Measurements from ENCODE around the gene MEP1A.
"Not testable (repeated sequence)": the region's sequence is repeated elsewhere in the genome, so short reads cannot be mapped to it uniquely, and the experiment has no call there.

The MEP1A gene

GRCh38 chr6:46838033-46838432, 44.8 kb downstream of the MEP1A start:
- H3K36me3 ChIP-seq (replicated peaks in 1 of 2; ENCODE audit: control insufficient read depth in 2 of 2, insufficient read depth in 2 of 2, low read length in 2 of 2) = no peaks in the 10 kb centered on the region
- H3K9ac ChIP-seq (ENCODE audit: low read depth, low read length, poor library complexity) = no peak overlapping the region
- H3K4me1 ChIP-seq (ENCODE audit: control insufficient read depth in 2 of 2, insufficient read depth in 1 of 2, low read depth in 1 of 2, low read length in 2 of 2) = no peaks in the 10 kb centered on the region
- no CpG with 5 or more reads among the region's 2 CpGs for WGBS, 2 donors (ENCODE audit: extremely low coverage in 2 of 2, insufficient read length in 2 of 2, insufficient replicate concordance in 1 of 2)
- H3K4me2 ChIP-seq (ENCODE audit: insufficient read depth, low read length, poor library complexity, severe bottlenecking) = no peak overlapping the region
- H3K23ac ChIP-seq (ENCODE audit: low read depth, low read length, poor library complexity) = no peak overlapping the region
- no peak overlapping the region for H4K91ac ChIP-seq (ENCODE audit: low read depth, low read length, poor library complexity)
- H3K14ac ChIP-seq (ENCODE audit: low read length) = no peak overlapping the region
- H2BK5ac ChIP-seq (ENCODE audit: low read length) = no peak overlapping the region
- no peaks in the 10 kb centered on the region for H3K27me3 ChIP-seq (ENCODE audit: control insufficient read depth in 3 of 3, insufficient read depth in 3 of 3, low read depth in 1 of 3, low read length in 3 of 3)
- H2AK5ac ChIP-seq (ENCODE audit: low read depth, low read length) = no peak overlapping the region
- no peak overlapping the region for H2BK12ac ChIP-seq (ENCODE audit: low read length)
- H3K79me1 ChIP-seq (ENCODE audit: low read depth, low read length) = no peaks in the 10 kb centered on the region
- DNase-seq (ENCODE audit: low spot score) = no peak
- H4K8ac ChIP-seq (ENCODE audit: low read depth, low read length) = no peak overlapping the region
- H2BK120ac ChIP-seq (ENCODE audit: low read depth, low read length) = no peak overlapping the region
- H3K4ac ChIP-seq (ENCODE audit: low read length) = no peak overlapping the region
- no peak overlapping the region for H3K4me3 ChIP-seq (ENCODE audit: low read length in 2 of 2)
- H3K9me3 ChIP-seq (replicated peaks in 1 of 2; ENCODE audit: control insufficient read depth in 2 of 2, insufficient read depth in 1 of 2, low read depth in 1 of 2, low read length in 2 of 2) = no peaks in the 10 kb centered on the region
- H3K18ac ChIP-seq (ENCODE audit: low read length) = no peak overlapping the region
- H2BK15ac ChIP-seq (ENCODE audit: low read length) = no peak overlapping the region
- no peak overlapping the region for H2AFZ ChIP-seq (ENCODE audit: low read length)
- no peak overlapping the region for H3K27ac ChIP-seq (replicated peaks; ENCODE audit: low read length)

GRCh38 chr6:46842252-46842846, 49.2 kb downstream of the MEP1A start:
- not testable (repeated sequence) for H2BK120ac ChIP-seq (ENCODE audit: low read depth, low read length); H3K18ac ChIP-seq (ENCODE audit: low read length); H2BK15ac ChIP-seq (ENCODE audit: low read length); H3K4me3 ChIP-seq (ENCODE audit: low read length in 2 of 2); H4K8ac ChIP-seq (ENCODE audit: low read depth, low read length); H3K27me3 ChIP-seq (ENCODE audit: control insufficient read depth in 3 of 3, insufficient read depth in 3 of 3, low read depth in 1 of 3, low read length in 3 of 3); H3K4ac ChIP-seq (ENCODE audit: low read length); H3K4me2 ChIP-seq (ENCODE audit: insufficient read depth, low read length, poor library complexity, severe bottlenecking); H2BK12ac ChIP-seq (ENCODE audit: low read length); DNase-seq (ENCODE audit: low spot score); H3K79me1 ChIP-seq (ENCODE audit: low read depth, low read length); H3K4me1 ChIP-seq (ENCODE audit: control insufficient read depth in 2 of 2, insufficient read depth in 1 of 2, low read depth in 1 of 2, low read length in 2 of 2); H4K91ac ChIP-seq (ENCODE audit: low read depth, low read length, poor library complexity); H2AK5ac ChIP-seq (ENCODE audit: low read depth, low read length); H2BK5ac ChIP-seq (ENCODE audit: low read length); H3K23ac ChIP-seq (ENCODE audit: low read depth, low read length, poor library complexity); H3K14ac ChIP-seq (ENCODE audit: low read length); H2AFZ ChIP-seq (ENCODE audit: low read length); H3K9me3 ChIP-seq (replicated peaks in 1 of 2; ENCODE audit: control insufficient read depth in 2 of 2, insufficient read depth in 1 of 2, low read depth in 1 of 2, low read length in 2 of 2); H3K27ac ChIP-seq (replicated peaks; ENCODE audit: low read length); H3K9ac ChIP-seq (ENCODE audit: low read depth, low read length, poor library complexity); H3K36me3 ChIP-seq (replicated peaks in 1 of 2; ENCODE audit: control insufficient read depth in 2 of 2, insufficient read depth in 2 of 2, low read length in 2 of 2)
- WGBS, 2 donors (ENCODE audit: extremely low coverage in 2 of 2, insufficient read length in 2 of 2, insufficient replicate concordance in 1 of 2) = no CpG with 5 or more reads among the region's 6 CpGs

GRCh38 chr6:46845126-46845525, 51.9 kb downstream of the MEP1A start:
- no peak for DNase-seq (ENCODE audit: low spot score)
- no peak overlapping the region for H2AK5ac ChIP-seq (ENCODE audit: low read depth, low read length)
- no peak overlapping the region for H3K4me2 ChIP-seq (ENCODE audit: insufficient read depth, low read length, poor library complexity, severe bottlenecking)
- no peak overlapping the region for H3K4ac ChIP-seq (ENCODE audit: low read length)
- H3K9me3 ChIP-seq (replicated peaks in 1 of 2; ENCODE audit: control insufficient read depth in 2 of 2, insufficient read depth in 1 of 2, low read depth in 1 of 2, low read length in 2 of 2) = no peaks in the 10 kb centered on the region
- no peak overlapping the region for H3K14ac ChIP-seq (ENCODE audit: low read length)
- H2BK5ac ChIP-seq (ENCODE audit: low read length) = no peak overlapping the region
- no peak overlapping the region for H3K23ac ChIP-seq (ENCODE audit: low read depth, low read length, poor library complexity)
- peaks cover 0 to 12% (median 2%) of the 10 kb centered on the region in 3 experiments for H3K27me3 ChIP-seq (ENCODE audit: control insufficient read depth in 3 of 3, insufficient read depth in 3 of 3, low read depth in 1 of 3, low read length in 3 of 3)
- no peak overlapping the region for H3K9ac ChIP-seq (ENCODE audit: low read depth, low read length, poor library complexity)
- no peaks in the 10 kb centered on the region for H3K79me1 ChIP-seq (ENCODE audit: low read depth, low read length)
- H2BK15ac ChIP-seq (ENCODE audit: low read length) = no peak overlapping the region
- H3K36me3 ChIP-seq (replicated peaks in 1 of 2; ENCODE audit: control insufficient read depth in 2 of 2, insufficient read depth in 2 of 2, low read length in 2 of 2) = no peaks in the 10 kb centered on the region
- H2BK12ac ChIP-seq (ENCODE audit: low read length) = no peak overlapping the region
- H3K18ac ChIP-seq (ENCODE audit: low read length) = no peak overlapping the region
- no peak overlapping the region for H3K27ac ChIP-seq (replicated peaks; ENCODE audit: low read length)
- no peak overlapping the region for H2BK120ac ChIP-seq (ENCODE audit: low read depth, low read length)
- no peak overlapping the region for H3K4me3 ChIP-seq (ENCODE audit: low read length in 2 of 2)
- peaks cover 0 to 3% of the 10 kb centered on the region in 2 donors for H3K4me1 ChIP-seq (ENCODE audit: control insufficient read depth in 2 of 2, insufficient read depth in 1 of 2, low read depth in 1 of 2, low read length in 2 of 2)
- WGBS, 2 donors (ENCODE audit: extremely low coverage in 2 of 2, insufficient read length in 2 of 2, insufficient replicate concordance in 1 of 2) = no CpG with 5 or more reads among the region's 5 CpGs
- H4K91ac ChIP-seq (ENCODE audit: low read depth, low read length, poor library complexity) = no peak overlapping the region
- no peak overlapping the region for H2AFZ ChIP-seq (ENCODE audit: low read length)
- H4K8ac ChIP-seq (ENCODE audit: low read depth, low read length) = no peak overlapping the region

GRCh38 chr6:46848684-46849360, 55.6 kb downstream of the MEP1A start:
- no peak overlapping the region for H4K8ac ChIP-seq (ENCODE audit: low read depth, low read length)
- no peak overlapping the region for H3K9ac ChIP-seq (ENCODE audit: low read depth, low read length, poor library complexity)
- DNase-seq (ENCODE audit: low spot score) = peak; percentile 77
- no CpG with 5 or more reads among the region's 25 CpGs for WGBS, 2 donors (ENCODE audit: extremely low coverage in 2 of 2, insufficient read length in 2 of 2, insufficient replicate concordance in 1 of 2)
- no peak overlapping the region for H3K14ac ChIP-seq (ENCODE audit: low read length)
- H3K23ac ChIP-seq (ENCODE audit: low read depth, low read length, poor library complexity) = no peak overlapping the region
- H2AK5ac ChIP-seq (ENCODE audit: low read depth, low read length) = no peak overlapping the region
- no peak overlapping the region for H4K91ac ChIP-seq (ENCODE audit: low read depth, low read length, poor library complexity)
- H3K27me3 ChIP-seq (ENCODE audit: control insufficient read depth in 3 of 3, insufficient read depth in 3 of 3, low read depth in 1 of 3, low read length in 3 of 3) = peaks cover 0 to 12% (median 2%) of the 10 kb centered on the region in 3 experiments
- H3K4ac ChIP-seq (ENCODE audit: low read length) = no peak overlapping the region
- H3K4me1 ChIP-seq (ENCODE audit: control insufficient read depth in 2 of 2, insufficient read depth in 1 of 2, low read depth in 1 of 2, low read length in 2 of 2) = peaks cover 0 to 3% of the 10 kb centered on the region in 2 donors
- H2BK15ac ChIP-seq (ENCODE audit: low read length) = no peak overlapping the region
- H3K79me1 ChIP-seq (ENCODE audit: low read depth, low read length) = peaks cover 1% of the 10 kb centered on the region
- no peak overlapping the region for H3K4me2 ChIP-seq (ENCODE audit: insufficient read depth, low read length, poor library complexity, severe bottlenecking)
- no peak overlapping the region for H2BK5ac ChIP-seq (ENCODE audit: low read length)
- peak overlapping the region; percentile 47 for H2AFZ ChIP-seq (ENCODE audit: low read length)
- no peaks in the 10 kb centered on the region for H3K9me3 ChIP-seq (replicated peaks in 1 of 2; ENCODE audit: control insufficient read depth in 2 of 2, insufficient read depth in 1 of 2, low read depth in 1 of 2, low read length in 2 of 2)
- H2BK120ac ChIP-seq (ENCODE audit: low read depth, low read length) = no peak overlapping the region
- no peak overlapping the region for H3K4me3 ChIP-seq (ENCODE audit: low read length in 2 of 2)
- H3K18ac ChIP-seq (ENCODE audit: low read length) = no peak overlapping the region
- H3K36me3 ChIP-seq (replicated peaks in 1 of 2; ENCODE audit: control insufficient read depth in 2 of 2, insufficient read depth in 2 of 2, low read length in 2 of 2) = no peaks in the 10 kb centered on the region
- no peak overlapping the region for H3K27ac ChIP-seq (replicated peaks; ENCODE audit: low read length)
- no peak overlapping the region for H2BK12ac ChIP-seq (ENCODE audit: low read length)

Data from neuronal stem cell (in vitro differentiated cells).